HG03097 (cell line): ENCODE results near the gene TRAPPC10.

Experiments used
- ATAC-seq: cut with Tn5 transposase; IDR thresholded peaks from one replicate; pipeline ENCODE4 v1.9.1; 2021; ENCODE audit not compliant: unreplicated experiment, low FRiP score

The TRAPPC10 gene

DNA sequence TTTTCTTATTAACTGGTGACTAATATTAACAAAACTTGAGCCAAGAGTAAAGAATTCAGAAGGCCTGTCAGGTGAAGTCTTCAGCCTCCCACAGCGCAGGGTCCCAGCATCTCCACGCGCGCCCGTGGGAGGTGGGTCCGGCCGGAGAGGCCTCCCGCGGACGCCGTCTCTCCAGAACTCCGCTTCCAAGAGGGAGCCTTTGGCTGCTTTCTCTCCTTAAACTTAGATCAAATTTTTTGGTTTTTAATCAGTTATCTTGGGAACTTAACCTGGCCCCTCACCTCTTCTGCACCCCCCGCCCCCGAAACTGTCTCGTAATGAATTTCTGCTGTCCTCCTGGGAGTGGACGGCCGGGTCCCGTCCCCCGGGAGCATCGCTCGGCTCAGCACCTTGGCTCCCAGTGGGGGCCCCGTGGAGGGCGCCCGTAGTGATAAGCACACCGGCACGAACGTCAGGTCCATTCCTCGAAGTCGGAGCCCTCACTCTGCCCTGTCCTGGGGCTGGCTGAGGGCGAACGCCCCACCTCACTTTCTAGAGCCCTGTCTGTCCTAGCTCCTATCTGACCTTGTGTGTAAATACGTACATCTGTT is 29.5 kb upstream of the TRAPPC10 start:
- no peak for ATAC-seq

DNA sequence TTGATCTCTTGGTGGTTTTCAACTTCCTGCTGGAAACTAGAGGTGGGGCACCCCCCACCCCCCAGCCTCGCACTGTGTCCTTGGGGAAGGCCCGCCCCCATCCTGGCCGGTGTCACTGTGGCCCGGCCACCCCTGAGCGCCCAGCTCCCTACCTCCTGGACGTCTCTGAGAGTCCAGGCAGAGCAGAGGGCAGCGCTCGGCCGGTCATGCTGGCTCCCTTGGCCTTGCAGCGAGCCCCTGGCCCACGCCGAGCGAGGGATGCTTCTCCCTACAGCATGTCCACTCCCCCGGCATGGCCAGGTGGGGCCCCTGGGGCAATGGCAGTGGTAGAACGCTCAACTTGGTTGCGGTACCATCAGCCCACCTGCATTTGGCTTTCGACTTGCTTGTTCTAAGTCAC is 28.7 kb upstream of the TRAPPC10 start:
- no peak for ATAC-seq

DNA sequence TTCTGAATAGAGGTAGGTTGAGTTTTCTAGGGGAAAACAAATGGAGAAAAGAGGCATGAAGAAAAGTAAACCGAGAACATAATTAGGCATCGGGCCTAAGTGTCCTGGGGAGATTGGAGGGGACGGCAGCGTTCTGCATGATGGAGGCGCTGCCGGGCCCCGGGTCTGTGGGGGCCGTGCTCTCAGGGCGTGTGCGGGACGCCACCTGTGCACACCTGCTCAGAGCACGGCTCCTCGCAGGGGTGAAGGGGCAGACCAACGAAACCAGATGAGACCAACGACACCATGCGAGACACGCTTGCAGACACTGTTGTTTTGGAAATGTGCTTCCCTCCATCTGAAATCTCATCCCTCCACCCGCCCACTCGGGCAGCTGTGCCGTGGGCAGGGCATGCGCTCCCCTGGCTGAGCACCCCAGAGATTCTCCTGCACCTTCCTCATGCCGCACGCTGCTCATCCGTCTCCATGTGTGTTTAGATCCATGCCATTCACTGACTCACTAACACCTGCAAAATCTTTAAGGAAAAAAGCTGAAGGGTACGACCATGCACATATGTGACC is 28.2 kb upstream of the TRAPPC10 start:
- ATAC-seq, result no peak

DNA sequence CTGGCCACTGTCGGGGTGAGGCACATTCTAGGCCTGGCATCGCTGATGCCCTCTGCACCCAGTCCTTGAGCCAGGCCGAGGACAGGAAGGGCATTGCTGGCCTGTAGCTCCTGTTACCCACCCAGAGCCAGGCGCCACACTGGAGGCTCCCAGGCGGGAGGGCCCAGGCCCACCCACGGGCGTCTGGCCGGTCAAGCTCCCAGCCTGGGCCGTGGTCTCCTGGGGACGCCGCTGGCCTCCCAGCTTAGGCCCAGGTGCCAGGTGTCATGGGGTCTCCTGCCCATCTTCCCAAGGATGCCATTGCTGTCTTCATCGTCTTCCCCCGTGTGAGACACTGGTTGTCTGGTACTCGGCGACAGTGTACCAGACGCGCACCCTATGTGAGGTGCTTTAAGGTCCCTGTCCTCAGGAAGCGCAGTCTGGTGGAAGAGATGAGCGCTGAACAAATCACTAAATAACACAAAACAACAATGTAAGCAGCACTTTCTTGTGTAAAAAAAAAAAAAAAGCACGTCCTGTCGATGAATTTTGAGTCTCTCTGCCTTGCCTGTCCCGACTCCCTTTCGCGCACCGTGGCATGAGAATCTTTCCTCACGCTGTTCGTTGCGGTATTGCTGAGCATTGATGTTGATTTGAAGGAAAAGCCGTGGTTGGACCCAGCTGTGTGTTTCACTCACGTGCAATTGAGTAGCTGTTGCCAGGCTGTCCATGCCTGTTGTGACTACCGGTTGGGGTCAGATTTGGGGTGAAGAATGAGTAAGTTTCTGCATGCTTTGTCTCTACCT is 27.0 kb upstream of the TRAPPC10 start:
- no peak for ATAC-seq

DNA sequence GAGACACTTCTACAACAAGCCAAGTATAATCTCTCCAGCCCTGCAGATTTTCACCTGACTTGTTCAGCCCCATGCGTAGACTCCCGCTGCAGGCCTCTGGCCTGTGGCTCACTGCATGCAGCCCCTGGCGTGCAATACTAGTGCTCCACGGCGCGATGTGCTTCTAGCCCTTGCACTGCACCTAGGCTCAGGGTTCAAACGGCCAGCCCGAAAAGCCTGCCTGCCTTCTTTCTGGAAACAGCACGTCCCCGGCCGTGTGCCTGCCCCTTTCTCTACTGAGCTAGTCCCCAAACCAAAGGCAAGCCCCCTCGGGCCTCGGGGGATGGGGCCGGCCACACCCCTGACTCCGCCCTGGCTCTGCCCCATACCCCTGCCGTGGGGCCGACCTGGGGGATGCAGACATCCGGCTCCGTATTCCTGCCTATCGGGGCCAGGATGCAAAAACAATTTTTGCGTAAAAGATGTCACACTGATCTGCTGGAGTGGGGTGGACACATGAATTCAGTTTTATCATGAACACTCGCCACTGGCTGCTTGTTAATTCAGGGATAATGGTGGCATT is 26.3 kb upstream of the TRAPPC10 start:
- no peak for ATAC-seq

DNA sequence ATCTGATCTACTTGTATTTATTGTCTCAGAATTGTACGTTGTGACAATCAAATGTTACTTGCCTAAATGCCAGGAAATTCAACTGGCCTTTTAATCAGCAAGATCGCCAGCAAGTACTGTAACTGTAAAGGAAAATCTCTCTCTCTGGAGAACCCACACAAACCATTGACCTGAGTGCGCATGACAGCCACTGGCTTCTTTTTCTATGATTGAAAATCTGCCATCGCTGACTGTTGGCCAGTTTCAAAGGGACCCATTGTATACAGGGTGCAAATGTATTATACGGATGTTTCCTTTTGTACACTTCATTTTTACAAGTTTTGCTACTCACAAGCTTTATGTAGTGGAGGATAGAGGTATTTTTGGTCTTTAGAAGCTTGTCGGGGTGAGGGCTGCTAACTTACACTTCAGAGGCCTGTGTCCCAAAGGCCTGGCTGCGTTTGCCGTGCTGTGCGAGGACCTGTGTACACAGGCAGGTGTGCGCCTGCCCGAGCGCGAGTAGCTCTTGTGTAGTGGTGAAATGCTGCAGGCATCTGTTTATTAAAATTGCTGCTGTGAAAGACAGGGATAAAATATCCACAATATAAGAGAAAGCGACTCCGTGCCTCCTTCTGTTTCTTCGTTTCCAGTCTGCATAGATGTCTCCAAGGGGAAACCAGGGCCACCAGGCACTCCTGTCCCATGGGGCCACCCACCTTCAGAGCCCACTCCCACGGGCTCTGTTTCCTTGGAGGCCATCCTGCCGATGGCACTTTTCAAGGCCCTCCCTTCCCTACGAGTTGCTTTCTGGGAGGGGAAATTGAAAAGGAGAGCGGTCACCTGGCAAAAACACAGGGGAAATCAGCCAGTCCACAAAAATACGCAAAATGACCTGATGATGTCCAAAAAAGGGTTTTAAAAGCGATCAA is 25.3 kb upstream of the TRAPPC10 start:
- ATAC-seq, result no peak

DNA sequence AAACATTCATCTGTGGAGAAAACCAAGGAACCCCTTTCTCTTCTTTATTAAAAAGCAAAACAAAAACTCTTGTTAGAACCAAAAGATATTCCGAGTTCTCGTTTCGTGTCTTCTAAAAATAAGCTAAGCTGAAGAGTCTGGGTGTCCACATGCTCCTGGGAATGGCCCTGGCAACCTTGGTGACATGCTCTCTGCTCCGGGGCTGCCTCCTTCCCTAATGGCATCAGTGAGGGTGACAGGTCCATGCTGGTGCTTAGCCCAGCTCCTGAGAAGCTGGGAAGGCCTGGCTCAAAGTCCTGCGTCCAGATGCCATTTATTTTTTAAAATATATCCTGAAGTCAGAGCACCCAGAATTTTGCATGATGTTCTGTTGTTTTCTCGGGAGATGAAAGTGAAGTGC is 24.6 kb upstream of the TRAPPC10 start:
- ATAC-seq, result no peak

DNA sequence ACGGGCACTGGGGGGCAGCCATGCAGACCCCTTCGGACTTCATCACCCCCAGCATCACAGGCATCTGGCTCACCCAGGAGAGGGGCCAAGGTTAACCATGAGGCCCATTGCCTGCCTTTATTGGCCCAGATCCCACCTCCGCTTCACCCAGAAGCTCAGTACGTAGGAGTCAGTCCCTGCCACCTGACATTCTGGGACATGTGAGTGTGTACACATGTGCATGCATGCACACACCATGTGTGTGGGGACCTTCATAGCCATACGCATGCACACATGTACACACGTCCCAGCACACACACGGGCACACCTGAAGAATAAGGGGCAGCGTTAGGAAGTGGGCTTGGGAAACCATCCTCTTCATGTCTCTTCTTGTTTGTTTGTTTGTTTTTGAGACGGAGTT is 24.1 kb upstream of the TRAPPC10 start:
- ATAC-seq, result no peak

DNA sequence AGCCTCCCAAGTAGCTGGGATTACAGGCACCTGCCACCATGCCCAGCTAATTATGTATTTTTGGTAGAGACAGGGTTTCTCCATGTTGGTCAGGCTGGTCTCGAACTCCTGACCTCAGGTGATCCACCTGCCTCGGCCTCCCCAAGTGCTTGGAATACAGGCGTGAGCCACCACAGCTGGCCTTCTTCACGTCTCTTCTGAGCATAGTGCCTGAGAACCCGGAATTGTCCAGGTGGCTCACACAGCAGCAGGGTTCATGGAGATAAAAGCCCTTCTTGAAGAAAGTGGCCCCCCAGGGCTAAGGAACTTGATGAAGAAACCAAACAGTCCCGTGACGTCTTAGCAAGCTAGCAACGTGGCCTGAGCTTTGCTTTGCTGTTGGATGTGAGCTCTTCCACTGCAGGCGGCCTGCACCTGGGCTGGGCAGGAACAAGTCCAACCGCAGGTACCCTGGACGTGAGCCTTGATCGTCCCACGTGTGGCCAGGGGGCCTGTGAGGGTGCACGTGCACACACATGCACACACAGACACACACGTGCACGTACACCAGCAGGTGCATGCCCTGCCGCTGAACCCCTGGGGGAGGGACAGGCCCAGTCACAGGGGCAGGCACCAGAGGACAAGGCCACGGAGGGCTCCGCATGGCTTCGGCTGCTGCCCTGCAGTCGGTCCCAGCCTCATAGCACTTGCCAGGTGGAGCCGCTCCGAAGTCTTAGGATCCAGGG is 23.4 kb upstream of the TRAPPC10 start:
- ATAC-seq, result no peak

DNA sequence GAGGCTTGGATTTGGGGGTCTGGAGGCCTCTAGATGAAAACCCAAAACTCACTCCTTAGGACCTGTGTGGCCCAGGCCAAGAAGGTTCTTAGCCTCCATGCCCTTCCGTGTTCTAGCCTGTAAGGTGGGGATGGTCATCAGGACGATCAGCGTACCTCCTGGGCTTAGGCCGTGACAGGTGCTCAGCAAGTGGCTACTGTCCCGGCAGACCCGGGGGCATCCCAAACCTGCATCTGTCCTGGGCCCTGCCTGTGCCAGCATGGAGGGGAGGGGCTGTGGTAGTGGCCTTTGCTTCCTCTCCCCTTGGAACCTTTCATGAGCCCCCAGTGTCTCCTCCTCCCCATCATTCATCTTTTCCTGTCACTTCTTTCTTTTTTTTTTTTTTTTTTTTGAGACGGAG is 22.7 kb upstream of the TRAPPC10 start:
- ATAC-seq, result no peak

DNA sequence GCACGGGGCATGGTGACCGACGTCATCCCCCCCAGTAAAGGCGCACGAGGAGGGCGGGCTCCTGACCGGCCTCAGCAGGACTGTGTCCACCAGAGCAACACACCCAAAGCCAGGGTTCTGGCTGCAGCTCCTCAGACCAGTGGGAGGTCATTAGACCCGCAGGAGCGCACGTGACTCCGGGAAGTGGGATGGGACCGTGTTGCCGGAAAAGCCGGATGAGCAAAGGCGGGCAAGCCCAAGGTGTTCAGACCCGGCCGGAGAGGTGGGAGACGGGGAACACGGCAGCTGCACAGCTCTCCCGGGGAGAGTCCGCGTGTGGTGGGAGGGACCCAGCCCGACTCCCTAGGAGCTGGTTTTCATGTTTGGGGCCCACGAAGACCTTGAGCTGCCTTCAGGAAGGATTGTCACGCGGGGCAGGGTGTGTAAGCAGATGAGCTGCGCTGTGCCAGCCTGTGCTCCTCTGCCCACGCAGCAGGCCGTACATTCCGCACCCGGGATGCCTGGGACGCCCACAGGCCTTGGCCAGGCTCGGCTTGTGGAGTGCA is 20.6 kb upstream of the TRAPPC10 start:
- no peak for ATAC-seq

DNA sequence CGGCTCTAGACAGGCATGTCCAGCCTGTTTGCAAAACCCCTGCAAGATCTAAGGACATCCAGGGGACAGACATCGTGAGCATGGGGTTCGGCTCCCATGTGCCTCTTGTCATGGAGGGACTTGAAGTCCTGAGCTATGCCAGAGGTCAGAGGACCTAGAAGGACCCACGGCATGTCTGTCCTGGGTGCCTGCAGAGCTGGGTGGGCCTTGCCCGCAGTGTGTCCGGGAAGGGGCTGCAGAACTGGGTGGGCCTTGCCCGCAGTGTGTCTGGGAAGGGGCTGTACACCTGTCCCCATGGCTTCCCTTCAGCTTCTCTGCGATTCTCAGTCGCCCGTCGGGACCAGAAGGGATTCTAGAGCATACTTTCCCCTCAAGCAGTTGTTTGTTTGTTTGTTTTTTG is 20.0 kb upstream of the TRAPPC10 start:
- no peak for ATAC-seq

DNA sequence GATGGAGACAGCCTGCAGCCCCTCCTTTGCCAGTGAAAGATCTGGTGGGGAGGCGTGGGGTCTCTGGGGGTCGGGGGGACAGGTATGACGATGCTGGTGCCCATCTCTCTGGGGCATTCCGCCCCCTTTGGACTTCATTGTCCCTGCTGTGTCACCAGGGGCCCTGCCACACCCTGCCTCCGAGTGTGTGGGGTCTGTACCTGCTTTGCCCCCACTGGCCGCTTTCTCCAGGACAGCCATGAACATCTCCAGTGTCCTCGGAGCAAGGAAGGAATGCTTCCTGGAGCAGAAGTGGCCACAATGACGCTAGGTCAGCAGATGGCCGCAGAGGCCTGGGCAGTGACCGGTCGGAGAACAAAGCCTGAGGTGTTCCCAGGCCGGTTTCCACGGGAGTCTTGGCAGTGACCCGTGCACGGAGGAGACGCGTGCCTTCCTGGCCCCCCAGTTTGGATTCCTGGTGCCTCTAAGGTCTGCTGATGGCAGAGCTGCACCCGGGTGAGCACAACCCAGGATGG is 18.6 kb upstream of the TRAPPC10 start:
- no peak for ATAC-seq

DNA sequence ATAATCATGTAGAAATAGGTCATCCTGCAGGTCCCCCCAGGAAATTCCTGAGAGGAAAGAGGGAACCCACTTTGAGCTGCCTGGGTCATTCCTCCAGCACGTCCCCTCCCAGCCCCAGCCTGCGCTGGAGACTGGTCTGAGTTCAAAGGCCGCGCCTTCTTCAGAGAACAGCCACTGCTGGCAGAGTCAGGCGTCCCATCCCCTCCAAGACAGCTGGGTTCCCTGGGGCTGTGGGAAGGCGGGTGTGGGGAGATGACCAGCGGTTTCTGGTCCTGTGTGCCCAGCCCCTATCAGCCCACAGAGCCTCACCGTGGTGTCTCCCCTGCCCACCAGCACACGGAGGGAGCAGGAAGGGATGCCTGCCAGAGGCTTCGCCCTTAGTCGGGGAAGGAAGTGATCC is 18.0 kb upstream of the TRAPPC10 start:
- ATAC-seq, result no peak

DNA sequence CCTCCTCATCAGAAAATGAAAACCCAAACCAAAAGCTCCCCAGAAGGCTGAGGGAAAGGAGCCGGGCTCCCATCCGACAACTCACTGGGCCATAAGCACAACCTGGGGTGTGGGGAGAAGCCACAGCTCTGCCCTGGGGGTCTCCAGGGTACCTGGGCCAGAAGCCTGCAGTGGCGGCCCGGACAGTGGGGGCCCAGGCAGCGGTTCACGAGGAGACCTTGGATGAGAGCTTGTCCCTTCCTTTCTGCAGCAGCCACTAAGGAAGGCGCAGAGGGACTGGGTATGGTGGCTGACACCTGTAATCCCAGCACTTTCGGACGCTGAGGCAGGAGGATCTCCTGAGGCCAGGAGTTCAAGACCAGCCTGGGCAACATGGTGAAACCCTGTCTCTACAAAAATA is 17.5 kb upstream of the TRAPPC10 start:
- no peak for ATAC-seq

DNA sequence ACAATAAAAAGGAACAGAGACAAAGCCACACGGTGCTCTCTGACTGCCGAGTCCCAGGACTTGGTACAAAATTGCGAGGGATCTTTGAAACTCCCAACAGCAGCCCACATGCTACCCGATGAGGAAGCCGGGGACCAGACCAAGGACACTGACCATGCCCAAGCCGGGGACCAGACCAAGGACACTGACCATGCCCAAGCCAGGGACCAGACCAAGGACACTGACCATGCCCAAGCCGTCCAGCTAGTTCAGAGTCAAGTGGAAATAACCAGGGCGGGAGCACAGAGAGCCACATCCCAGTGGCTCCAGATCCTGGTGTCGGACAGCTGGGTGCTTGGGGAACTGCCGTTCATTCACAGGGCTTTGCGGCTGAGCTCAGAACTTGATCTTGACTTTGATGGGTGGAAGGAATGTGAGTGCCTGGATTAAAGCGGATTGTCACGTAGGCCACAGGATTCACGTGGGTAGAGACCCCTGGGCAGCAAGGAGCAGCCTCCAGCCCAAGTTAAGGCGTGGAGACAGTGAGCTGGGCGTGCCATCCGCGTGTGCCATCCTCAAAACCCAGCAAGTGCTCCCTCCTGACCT is 16.5 kb upstream of the TRAPPC10 start:
- ATAC-seq, result no peak

DNA sequence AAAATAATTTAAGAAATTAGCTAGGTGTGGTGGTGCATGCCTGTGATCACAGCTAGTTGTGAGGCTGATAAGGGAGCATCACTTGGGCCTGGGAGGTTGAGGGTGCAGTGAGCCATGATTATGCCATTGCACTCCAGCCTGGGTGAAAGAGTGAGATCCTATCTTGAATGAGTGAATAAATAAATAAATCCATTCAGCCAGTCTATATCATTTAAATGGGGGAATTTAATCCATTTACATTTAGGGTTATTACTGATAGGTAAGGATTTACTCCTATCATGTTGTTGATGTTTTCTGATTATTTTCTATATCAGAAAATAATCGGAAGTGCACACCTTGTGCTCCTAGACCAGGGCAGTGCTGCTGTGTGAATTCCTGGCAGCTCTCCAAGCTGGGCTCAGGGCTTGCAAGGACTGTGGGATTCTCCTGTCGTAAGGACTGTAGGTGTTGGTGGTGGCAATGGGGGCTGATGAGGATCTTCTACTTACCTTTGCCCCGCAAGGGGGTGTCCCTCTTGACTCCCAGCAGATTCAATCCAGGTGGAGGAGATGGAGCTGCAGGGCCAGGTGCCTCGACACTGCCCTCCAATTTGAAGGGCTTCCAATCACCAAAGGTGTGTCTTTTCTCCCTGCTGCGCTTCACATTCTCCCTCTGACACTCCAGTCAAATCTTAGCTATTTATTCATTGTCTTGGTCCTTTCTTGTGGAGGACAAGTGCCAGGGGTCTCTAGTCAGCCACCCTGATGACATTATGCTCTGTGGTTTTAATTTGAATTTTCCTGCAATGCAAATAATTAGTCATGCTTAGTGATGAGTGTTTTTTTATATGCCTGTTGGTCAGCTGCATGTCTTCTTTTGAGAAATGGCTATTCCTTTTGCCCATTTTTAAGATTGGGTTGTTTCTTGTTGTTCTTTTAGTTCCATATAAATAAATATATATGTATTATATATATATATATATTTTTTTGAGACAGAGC is 14.1 kb upstream of the TRAPPC10 start:
- no peak for ATAC-seq

DNA sequence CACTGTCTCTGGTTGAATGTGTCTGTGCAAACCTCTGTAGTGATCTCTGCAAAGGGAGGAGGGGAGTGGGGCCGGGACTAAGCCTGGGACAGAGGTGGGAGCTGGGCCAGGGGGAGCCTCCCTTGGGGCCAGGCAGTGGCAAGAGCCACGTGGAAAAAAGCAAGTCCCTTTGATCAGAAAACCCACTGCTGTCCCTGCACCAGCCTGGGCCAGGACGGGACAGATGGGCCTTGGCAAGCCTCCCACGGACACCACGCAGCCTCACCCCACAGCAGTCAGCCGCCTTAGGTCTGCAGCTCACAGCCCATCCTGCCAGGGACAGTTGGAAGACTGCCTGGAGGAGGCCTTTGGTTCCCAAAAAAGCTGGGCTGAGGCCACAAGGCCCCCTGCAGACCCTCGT is 11.7 kb upstream of the TRAPPC10 start:
- no peak for ATAC-seq
